HG03354 (cell line): ENCODE measurements around the gene CCR5.
A peak's percentile ranks its signal among the peaks of the same experiment; 100 is the strongest.
"Not testable (repeated sequence)": the region's sequence is repeated elsewhere in the genome, so short reads cannot be mapped to it uniquely, and the experiment has no call there.

Experiments
- ATAC-seq: cut with Tn5 transposase; IDR thresholded peaks from one replicate; pipeline ENCODE4 v1.9.1; 2021; ENCODE audit warnings: mild to moderate bottlenecking; ENCODE audit not compliant: unreplicated experiment, poor library complexity, severe bottlenecking

Gene CCR5

DNA sequence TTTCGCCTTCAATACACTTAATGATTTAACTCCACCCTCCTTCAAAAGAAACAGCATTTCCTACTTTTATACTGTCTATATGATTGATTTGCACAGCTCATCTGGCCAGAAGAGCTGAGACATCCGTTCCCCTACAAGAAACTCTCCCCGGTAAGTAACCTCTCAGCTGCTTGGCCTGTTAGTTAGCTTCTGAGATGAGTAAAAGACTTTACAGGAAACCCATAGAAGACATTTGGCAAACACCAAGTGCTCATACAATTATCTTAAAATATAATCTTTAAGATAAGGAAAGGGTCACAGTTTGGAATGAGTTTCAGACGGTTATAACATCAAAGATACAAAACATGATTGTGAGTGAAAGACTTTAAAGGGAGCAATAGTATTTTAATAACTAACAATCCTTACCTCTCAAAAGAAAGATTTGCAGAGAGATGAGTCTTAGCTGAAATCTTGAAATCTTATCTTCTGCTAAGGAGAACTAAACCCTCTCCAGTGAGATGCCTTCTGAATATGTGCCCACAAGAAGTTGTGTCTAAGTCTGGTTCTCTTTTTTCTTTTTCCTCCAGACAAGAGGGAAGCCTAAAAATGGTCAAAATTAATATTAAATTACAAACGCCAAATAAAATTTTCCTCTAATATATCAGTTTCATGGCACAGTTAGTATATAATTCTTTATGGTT, at the start of gene CCR5:
Gene CCR5 (plus strand): TSS at position 108 of the 680 bp plus-strand sequence. CDS start 1,957 bp downstream, outside the sequence.
- no peak for ATAC-seq

DNA sequence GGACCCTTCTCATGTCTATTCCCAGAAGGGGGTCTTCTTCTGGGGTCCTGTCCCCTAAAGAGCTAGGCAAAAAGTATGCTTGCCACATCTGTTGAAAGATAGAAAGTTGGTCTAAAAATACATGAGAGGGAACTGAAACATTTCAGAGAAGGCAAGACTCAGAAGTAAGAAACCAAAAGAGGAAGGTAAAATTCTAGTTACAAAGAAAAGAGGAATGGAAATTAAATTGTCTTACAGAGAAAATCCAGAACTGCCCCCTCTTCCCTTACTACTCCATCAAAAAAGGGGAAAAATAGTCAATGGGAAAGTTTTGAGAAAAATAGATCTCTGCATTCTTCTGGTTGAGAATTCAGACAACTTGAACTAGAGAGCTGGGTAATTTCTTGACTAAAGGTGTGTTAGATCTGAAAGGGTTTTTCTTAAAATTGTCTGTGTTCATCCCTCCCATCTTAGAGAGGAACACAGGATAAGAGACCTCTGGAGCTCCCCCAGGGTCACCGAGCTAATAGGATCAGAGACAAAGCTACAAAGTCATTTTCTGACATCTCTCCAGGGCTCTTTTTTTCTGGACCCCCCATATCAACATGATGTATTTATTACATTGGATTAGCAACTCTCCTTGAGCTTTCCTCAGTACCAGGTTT, 49.2 kb upstream of the CCR5 start:
- ATAC-seq: peak; percentile 64

DNA sequence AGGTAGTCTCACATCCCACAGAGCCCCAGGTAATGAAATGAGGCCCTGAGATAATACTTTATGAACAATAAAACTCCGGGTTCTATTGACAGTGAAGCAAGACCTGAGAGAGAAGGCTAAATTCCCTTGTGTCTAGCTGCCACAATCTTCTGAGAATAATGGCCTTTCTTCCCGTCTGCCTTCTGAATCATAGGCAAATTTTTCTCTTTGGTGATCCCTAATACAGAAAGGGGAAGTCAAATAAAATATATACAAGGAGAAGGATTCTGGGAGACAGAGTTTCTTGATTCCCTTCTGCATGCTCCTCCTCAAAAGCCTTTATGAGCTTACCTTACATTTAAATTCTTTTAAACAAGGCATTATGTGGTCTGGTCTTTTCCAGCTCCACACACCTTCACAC, 46.7 kb upstream of the CCR5 start:
- no peak for ATAC-seq

- no peak for ATAC-seq
These were observed 45.0 kb upstream of the CCR5 start for GRCh38 chr3:46325645-46326300.

DNA sequence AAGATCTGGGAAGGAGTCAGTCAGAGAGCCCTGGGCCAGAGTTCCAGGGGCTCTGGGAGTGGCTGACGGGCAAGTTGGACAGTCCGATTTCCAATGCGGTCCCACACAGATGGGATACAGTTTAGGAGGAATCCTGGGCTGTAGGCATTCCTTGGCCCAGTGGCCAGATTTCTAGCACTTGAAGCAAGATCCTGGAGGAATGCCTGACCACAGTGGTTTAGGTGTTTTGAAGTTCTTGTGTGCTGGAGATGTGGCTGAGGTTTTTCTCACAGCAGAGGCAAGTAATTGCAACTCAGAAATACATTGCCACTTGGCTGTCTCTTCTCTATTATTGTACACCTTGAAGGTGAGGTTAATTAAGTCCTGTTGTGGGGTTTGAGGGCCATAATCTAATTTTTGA, 40.1 kb upstream of the CCR5 start:
- not testable (repeated sequence) for ATAC-seq

- ATAC-seq: no peak
These were observed 35.8 kb upstream of the CCR5 start for GRCh38 chr3:46334741-46335478.

- no peak for ATAC-seq
These were observed 35.2 kb upstream of the CCR5 start for GRCh38 chr3:46335541-46335940.

DNA sequence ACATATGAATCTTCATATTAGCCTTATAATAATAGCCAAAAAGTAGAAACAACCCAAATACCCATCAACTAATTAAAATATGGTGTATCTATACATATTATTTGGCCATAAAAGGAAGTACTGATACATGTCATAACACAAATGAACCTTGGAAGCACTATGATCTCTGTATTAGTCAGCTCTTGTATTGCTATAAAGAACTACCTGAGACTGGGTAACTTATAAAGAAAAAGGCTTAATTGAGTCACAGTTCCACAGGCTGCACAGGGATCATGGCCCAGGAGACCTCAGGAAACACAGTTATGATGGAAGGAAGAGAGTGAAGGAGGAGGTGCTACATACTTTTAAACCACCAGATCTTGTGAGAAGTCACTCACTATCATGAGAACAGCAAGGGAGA, 32.8 kb upstream of the CCR5 start:
- ATAC-seq: no peak

DNA sequence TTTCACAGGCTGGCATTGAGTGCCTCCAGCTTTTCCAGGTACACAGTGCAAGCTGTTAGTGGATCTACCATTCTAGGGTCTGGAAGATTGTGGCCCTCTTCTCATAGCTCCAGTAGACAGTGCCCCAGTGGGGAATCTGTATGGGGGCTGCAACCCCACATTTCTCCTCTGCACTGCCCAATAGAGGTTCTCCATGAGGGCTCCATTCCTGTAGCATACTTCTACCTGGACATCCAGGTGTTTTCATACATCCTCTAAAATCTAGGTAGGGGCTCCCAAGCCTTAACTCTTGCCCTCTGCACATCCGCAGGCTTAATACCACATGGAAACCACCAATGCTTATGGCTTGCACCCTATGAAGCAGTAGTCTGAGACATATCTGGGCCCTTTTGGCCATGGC, 31.9 kb upstream of the CCR5 start:
- no peak for ATAC-seq

GRCh38 chr3:46344476-46344875, 26.3 kb upstream of the CCR5 start:
- no peak for ATAC-seq

DNA sequence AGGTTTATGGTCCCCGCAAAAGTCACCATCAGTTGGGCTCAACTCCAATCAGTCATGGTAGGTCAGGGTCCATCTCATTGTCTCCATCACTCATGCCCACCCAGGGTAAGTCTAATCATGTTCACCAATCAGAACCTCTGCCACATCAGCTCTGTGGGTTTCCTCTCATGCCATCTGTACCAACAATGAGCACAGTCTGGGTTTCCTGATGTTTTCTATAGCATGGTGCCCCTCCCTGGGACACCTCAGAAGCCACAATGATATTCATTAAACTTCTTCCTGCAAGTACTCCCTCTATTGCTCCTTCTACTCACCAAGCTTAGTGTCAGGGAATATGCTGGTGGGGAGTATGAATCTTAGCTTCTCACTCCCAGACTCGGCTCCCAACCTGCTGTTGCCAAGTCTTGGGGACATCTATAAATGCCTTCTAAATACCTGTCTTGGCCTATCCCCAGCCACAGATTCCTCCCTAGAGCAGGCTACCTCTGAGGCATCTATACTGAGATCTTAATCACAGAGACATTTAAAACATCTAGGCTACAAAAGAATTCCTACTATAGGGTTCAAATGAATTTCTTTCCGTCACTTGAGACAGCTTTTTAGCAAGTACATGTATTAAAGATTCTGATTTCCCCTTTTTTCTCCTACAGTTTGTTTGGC, 21.8 kb upstream of the CCR5 start:
- ATAC-seq: no peak

- peak; percentile 89 for ATAC-seq
These were observed 21.1 kb upstream of the CCR5 start for GRCh38 chr3:46349484-46350261.

GRCh38 chr3:46350262-46350565, 20.5 kb upstream of the CCR5 start:
- peak; percentile 24 for ATAC-seq

GRCh38 chr3:46351646-46352045, 19.1 kb upstream of the CCR5 start:
- ATAC-seq: no peak

DNA sequence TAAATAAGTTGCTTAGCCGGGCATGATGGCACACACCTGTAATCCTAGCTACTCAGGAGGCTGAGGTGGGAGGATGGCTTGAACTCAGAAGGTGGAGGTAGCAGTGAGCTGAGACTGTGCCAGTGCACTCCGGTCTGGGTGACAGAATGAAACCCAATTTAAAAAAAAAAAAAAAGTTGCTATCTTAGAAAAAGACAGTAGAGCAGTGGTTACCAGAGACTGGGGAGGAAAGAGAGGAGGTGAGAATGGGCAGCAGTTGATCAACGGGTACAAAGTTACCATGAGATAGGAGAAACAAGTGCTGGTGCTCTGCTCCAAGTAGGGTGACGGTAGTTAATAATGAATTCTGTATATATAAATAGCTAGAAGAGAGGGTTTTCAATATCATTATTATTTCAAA, 17.7 kb upstream of the CCR5 start:
- ATAC-seq: no peak

DNA sequence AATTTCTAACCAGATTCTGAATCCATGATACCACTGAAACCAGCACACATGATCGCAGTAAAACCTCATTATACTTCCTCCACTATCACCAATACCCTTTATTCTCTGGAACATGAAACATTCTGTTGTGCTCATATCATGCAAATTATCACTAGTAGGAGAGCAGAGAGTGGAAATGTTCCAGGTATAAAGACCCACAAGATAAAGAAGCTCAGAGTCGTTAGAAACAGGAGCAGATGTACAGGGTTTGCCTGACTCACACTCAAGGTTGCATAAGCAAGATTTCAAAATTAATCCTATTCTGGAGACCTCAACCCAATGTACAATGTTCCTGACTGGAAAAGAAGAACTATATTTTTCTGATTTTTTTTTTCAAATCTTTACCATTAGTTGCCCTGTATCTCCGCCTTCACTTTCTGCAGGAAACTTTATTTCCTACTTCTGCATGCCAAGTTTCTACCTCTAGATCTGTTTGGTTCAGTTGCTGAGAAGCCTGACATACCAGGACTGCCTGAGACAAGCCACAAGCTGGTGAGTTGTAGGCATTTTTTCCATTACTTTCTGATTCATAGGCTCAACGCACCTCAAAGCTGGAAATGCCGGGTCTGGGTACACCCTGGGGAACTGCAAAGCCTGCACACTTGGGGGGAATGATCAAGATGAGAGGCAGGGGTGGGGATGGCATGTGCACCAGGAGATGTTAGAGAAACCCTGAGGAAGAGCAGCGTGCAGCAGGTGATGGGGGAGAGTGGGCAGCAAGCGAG, 16.9 kb upstream of the CCR5 start, which contains the start of gene CCR2:
Gene CCR2 (plus strand): TSS at position 465 of the 764 bp plus-strand sequence. CDS start 3,417 bp downstream, outside the sequence.
- ATAC-seq: no peak

DNA sequence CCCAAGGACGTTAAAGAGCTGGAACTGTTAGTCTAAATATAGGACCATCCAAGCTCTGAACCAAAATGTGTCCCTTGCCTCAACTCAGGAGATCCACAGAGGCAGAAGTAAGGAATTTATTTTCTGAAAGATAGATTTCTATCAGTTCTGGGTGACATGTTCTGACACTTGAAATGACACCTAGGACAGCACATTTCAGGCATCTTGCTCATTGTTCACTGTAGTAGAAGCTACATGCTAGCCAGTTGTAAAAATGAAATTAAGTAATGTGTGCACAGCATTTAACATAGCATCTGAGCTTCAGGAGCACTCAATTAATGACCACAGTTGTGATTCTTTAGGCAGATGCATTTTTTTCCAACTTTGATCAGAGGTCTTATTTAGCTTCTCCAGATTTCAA, 16.3 kb upstream of the CCR5 start:
- no peak for ATAC-seq

- ATAC-seq: no peak
These were observed 15.8 kb upstream of the CCR5 start for GRCh38 chr3:46354984-46355383.

- ATAC-seq: no peak
These were observed 14.5 kb upstream of the CCR5 start for GRCh38 chr3:46356276-46356675.
